GM23338 (cell line): ENCODE measurements around the gene CHRDL2. TPM values are rescaled to one million over a fixed set of nuclear protein-coding genes. Genes with fewer than 3 reads are reported as not detected.

Experiments used
- ATAC-seq: fragments of 200-7000 bp; cut with Tn5 transposase; 3 replicates; pipeline ENCODE4 v1.9.1; 2020
- DNase-seq: peaks from one replicate; pipeline ENCODE4 v3.0.0-alpha.2; 2015; ENCODE audit warnings: low spot score
- H2AFZ ChIP-seq: fragments of 200-600 bp; sonication (generic); 2 replicates; pipeline ENCODE4 v1.8.0; 2016; ENCODE audit warnings: antibody characterized with exemption, mild to moderate bottlenecking, moderate library complexity
- H3F3A ChIP-seq: fragments of 200-600 bp; sonication (generic); replicated peaks from 2 replicates; pipeline ENCODE4 v1.8.0; 2017; ENCODE audit warnings: antibody characterized with exemption, mixed run types, low read depth
- H3K27ac ChIP-seq: fragments of 200-600 bp; sonication (generic); 2 replicates; pipeline ENCODE4 v1.6.1; 2016; ENCODE audit warnings: low read depth
- H3K27me3 ChIP-seq: fragments of 200-600 bp; sonication (generic); 2 replicates; pipeline ENCODE4 v1.8.0; 2016; ENCODE audit warnings: mild to moderate bottlenecking, mixed run types, moderate library complexity; ENCODE audit not compliant: insufficient read depth
- H3K36me3 ChIP-seq: fragments of 200-600 bp; sonication (generic); 2 replicates; pipeline ENCODE4 v1.8.0; 2016; ENCODE audit warnings: mild to moderate bottlenecking; ENCODE audit not compliant: insufficient read depth
- H3K4me1 ChIP-seq: fragments of 200-600 bp; sonication (generic); 2 replicates; pipeline ENCODE4 v1.8.0; 2016; ENCODE audit warnings: mild to moderate bottlenecking, moderate library complexity; ENCODE audit not compliant: insufficient read depth
- H3K4me2 ChIP-seq: fragments of 200-600 bp; sonication (generic); 2 replicates; pipeline ENCODE4 v1.7.1; 2017; ENCODE audit warnings: mixed run types
- H3K4me3 ChIP-seq: fragments of 200-600 bp; sonication (generic); 2 replicates; pipeline ENCODE4 v1.6.1; 2016; ENCODE audit warnings: mixed run types
- H3K79me2 ChIP-seq: fragments of 200-600 bp; sonication (generic); replicated peaks from 2 replicates; pipeline ENCODE4 v1.8.0; 2017; ENCODE audit warnings: mild to moderate bottlenecking; ENCODE audit not compliant: insufficient read depth
- H3K9me2 ChIP-seq: fragments of 200-600 bp; sonication (generic); 2 replicates; pipeline ENCODE4 v1.8.0; 2017; ENCODE audit not compliant: insufficient read depth
- H4K20me1 ChIP-seq: fragments of 200-600 bp; sonication (generic); replicated peaks from 2 replicates; pipeline ENCODE4 v1.8.0; 2017; ENCODE audit warnings: mild to moderate bottlenecking; ENCODE audit not compliant: insufficient read depth
- H3K27ac Mint-ChIP-seq: 2 replicates; pipeline ENCODE4 v1.8.0; 2020; ENCODE audit warnings: inconsistent platforms, mild to moderate bottlenecking, moderate library complexity, mixed read lengths
- H3K27me3 Mint-ChIP-seq: 3 replicates; pipeline ENCODE4 v1.8.0; 2022; ENCODE audit warnings: low read depth, mild to moderate bottlenecking, moderate library complexity, mixed read lengths, inconsistent platforms; ENCODE audit not compliant: insufficient read depth, poor library complexity
- H3K36me3 Mint-ChIP-seq: 3 replicates; pipeline ENCODE4 v1.8.0; 2021; ENCODE audit warnings: low read depth, mild to moderate bottlenecking, inconsistent platforms, moderate library complexity, mixed read lengths
- H3K4me1 Mint-ChIP-seq: 3 replicates; pipeline ENCODE4 v1.8.0; 2020; ENCODE audit warnings: mild to moderate bottlenecking, inconsistent platforms, mixed read lengths
- H3K4me3 Mint-ChIP-seq: 3 replicates; pipeline ENCODE4 v1.8.0; 2021; ENCODE audit warnings: moderate library complexity, mild to moderate bottlenecking, inconsistent platforms, mixed read lengths
- H3K9me3 Mint-ChIP-seq: 3 replicates; pipeline ENCODE4 v1.8.0; 2020; ENCODE audit warnings: moderate library complexity, mild to moderate bottlenecking, inconsistent platforms, mixed read lengths
- CREB1 ChIP-seq: fragments of 250-450 bp; sonication (Bioruptor Pico); IDR thresholded peaks from 2 replicates; pipeline ENCODE4 v1.5.0; 2020; ENCODE audit warnings: low read depth, mild to moderate bottlenecking, moderate library complexity
- EZH2 ChIP-seq: fragments of 200-600 bp; sonication (generic); IDR thresholded peaks from one replicate; pipeline ENCODE4 v1.8.0; 2017; ENCODE audit warnings: antibody characterized with exemption, mild to moderate bottlenecking, low read depth; ENCODE audit not compliant: unreplicated experiment
- JUNB ChIP-seq: IDR thresholded peaks from one replicate; pipeline ENCODE4 v1.6.1; 2016; ENCODE audit warnings: antibody characterized with exemption; ENCODE audit not compliant: unreplicated experiment
- NANOG ChIP-seq: IDR thresholded peaks from 2 replicates; pipeline ENCODE4 v1.6.1; 2016; ENCODE audit warnings: antibody characterized with exemption, borderline replicate concordance
- POLR2AphosphoS5 ChIP-seq: IDR thresholded peaks from 2 replicates; pipeline ENCODE4 v1.6.1; 2016; ENCODE audit warnings: antibody characterized with exemption, low read depth
- ZNF114 ChIP-seq: fragments of 250-450 bp; sonication (Bioruptor Pico); IDR thresholded peaks from 2 replicates; pipeline ENCODE4 v1.5.0; 2020; ENCODE audit warnings: mild to moderate bottlenecking, moderate library complexity
- ZNF331 ChIP-seq: fragments of 250-450 bp; sonication (Bioruptor Pico); IDR thresholded peaks from 2 replicates; pipeline ENCODE4 v1.5.0; 2020; ENCODE audit warnings: low read depth, mild to moderate bottlenecking, moderate library complexity
- ZNF462 ChIP-seq: fragments of 250-450 bp; sonication (Bioruptor Pico); IDR thresholded peaks from 2 replicates; pipeline ENCODE4 v1.5.0; 2020; ENCODE audit warnings: mild to moderate bottlenecking, moderate library complexity
- polyA plus RNA-seq: library from polyadenylated mRNA; unstranded; fragments of >200 nt; fragmentation: Nextera tagmentation; extraction: Ambion mirVana; gene quantifications from 2 replicates; pipeline ENCODE4 v1.2.1, GENCODE V29; 2016
- total RNA-seq: library from RNA; depleted of rRNA; stranded (reverse); fragments of >200 nt; shearing (Covaris generic); gene quantifications from 2 replicates; pipeline ENCODE4 v1.2.3, GENCODE V29; 2014
- TF ChIP-seq, protein P1 (sequence below), 2 experiments: fragments of 200-600 bp in 1 of 2; sonication (generic) in 1 of 2; conservative IDR thresholded peaks; 2 replicates each; pipeline versions ENCODE4 v1.5.1 to v1.6.1; 2016 to 2017; ENCODE audit warnings: antibody characterized with exemption in 2 of 2, low read depth in 2 of 2, mild to moderate bottlenecking in 2 of 2, moderate library complexity in 1 of 2
- TF ChIP-seq, protein P2 (sequence below): IDR thresholded peaks from one replicate; pipeline ENCODE4 v1.6.1; 2018; ENCODE audit warnings: antibody characterized with exemption; ENCODE audit not compliant: unreplicated experiment

CHRDL2 gene
- total and polyA plus RNA-seq, 2 experiments from 2014 or later: 0.21 TPM; not detected in 1

GRCh38 chr11:74777038-74777437 is 45.8 kb upstream of the CHRDL2 start:
- H4K20me1 ChIP-seq: peaks cover 17% of the 10 kb centered on the region; the same call in 1 of the 2 replicates
- H2AFZ ChIP-seq: no peak overlapping the region
- no peaks in the 10 kb centered on the region for H3K4me1 ChIP-seq
- ATAC-seq: no peak
- no peak overlapping the region for H3K4me2 ChIP-seq
- Mint-ChIP-seq H3K4me1 (no peaks in the 10 kb centered on the region), H3K9me3 (no peaks in the 10 kb centered on the region), H3K36me3 (no peaks in the 10 kb centered on the region), H3K27ac (no peak overlapping the region), H3K27me3 (no peaks in the 10 kb centered on the region), H3K4me3 (no peak overlapping the region)
- H3K4me3 ChIP-seq: no peak overlapping the region
- TF ChIP-seq POLR2AphosphoS5: no peak
- no peak for TF ChIP-seq ZNF462 (CRISPR knock-in tag)
- TF ChIP-seq, protein P1, sequence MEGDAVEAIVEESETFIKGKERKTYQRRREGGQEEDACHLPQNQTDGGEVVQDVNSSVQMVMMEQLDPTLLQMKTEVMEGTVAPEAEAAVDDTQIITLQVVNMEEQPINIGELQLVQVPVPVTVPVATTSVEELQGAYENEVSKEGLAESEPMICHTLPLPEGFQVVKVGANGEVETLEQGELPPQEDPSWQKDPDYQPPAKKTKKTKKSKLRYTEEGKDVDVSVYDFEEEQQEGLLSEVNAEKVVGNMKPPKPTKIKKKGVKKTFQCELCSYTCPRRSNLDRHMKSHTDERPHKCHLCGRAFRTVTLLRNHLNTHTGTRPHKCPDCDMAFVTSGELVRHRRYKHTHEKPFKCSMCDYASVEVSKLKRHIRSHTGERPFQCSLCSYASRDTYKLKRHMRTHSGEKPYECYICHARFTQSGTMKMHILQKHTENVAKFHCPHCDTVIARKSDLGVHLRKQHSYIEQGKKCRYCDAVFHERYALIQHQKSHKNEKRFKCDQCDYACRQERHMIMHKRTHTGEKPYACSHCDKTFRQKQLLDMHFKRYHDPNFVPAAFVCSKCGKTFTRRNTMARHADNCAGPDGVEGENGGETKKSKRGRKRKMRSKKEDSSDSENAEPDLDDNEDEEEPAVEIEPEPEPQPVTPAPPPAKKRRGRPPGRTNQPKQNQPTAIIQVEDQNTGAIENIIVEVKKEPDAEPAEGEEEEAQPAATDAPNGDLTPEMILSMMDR (conservative IDR thresholded peaks at IDR 0.05; ENCODE audit: low read depth in 2 of 2): no peak
- no peak for TF ChIP-seq EZH2
- TF ChIP-seq, protein P2, sequence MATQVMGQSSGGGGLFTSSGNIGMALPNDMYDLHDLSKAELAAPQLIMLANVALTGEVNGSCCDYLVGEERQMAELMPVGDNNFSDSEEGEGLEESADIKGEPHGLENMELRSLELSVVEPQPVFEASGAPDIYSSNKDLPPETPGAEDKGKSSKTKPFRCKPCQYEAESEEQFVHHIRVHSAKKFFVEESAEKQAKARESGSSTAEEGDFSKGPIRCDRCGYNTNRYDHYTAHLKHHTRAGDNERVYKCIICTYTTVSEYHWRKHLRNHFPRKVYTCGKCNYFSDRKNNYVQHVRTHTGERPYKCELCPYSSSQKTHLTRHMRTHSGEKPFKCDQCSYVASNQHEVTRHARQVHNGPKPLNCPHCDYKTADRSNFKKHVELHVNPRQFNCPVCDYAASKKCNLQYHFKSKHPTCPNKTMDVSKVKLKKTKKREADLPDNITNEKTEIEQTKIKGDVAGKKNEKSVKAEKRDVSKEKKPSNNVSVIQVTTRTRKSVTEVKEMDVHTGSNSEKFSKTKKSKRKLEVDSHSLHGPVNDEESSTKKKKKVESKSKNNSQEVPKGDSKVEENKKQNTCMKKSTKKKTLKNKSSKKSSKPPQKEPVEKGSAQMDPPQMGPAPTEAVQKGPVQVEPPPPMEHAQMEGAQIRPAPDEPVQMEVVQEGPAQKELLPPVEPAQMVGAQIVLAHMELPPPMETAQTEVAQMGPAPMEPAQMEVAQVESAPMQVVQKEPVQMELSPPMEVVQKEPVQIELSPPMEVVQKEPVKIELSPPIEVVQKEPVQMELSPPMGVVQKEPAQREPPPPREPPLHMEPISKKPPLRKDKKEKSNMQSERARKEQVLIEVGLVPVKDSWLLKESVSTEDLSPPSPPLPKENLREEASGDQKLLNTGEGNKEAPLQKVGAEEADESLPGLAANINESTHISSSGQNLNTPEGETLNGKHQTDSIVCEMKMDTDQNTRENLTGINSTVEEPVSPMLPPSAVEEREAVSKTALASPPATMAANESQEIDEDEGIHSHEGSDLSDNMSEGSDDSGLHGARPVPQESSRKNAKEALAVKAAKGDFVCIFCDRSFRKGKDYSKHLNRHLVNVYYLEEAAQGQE: no peak
- no peak for TF ChIP-seq JUNB
- TF ChIP-seq ZNF331 (CRISPR knock-in tag): no peak
- TF ChIP-seq CREB1 (CRISPR knock-in tag): no peak
- no peak for TF ChIP-seq ZNF114 (CRISPR knock-in tag)
- no peak for TF ChIP-seq NANOG
- H3K27me3 ChIP-seq: no peaks in the 10 kb centered on the region
- peaks cover 64% of the 10 kb centered on the region for H3K79me2 ChIP-seq
- H3K9me2 ChIP-seq: no peaks in the 10 kb centered on the region
- no peak for DNase-seq
- no peaks in the 10 kb centered on the region for H3K36me3 ChIP-seq
- no peaks in the 10 kb centered on the region for H3F3A ChIP-seq
- no peak overlapping the region for H3K27ac ChIP-seq
